Sigmoid colon (tissue), 3 donors: ENCODE results near the gene HK3.

ENCODE experiments used
- CTCF ChIP-seq, 4 experiments: fragments of 450-650 bp in 3 of 4; fragments of 200-600 bp in 1 of 4; IDR thresholded peaks; one replicate each; pipeline ENCODE4 v1.5.1; 2016 to 2019; ENCODE audit warnings: antibody characterized with exemption in 4 of 4, mild to moderate bottlenecking in 3 of 4, moderate library complexity in 2 of 4
- POLR2A ChIP-seq, 2 donors: fragments of 450-650 bp; IDR thresholded peaks; one replicate each; pipeline ENCODE4 v1.6.1; 2016; ENCODE audit warnings: antibody characterized with exemption in 2 of 2, mild to moderate bottlenecking in 2 of 2, moderate library complexity in 2 of 2

- TF ChIP-seq CTCF (IDR thresholded peaks at IDR 0.05) (no peak), POLR2A (IDR thresholded peaks at IDR 0.05) (no peak)
Observed at GRCh38 chr5:176847148-176847547, 52.0 kb downstream of the HK3 start.
